HG02973 (cell line): ENCODE measurements around the gene VPS13A.

Source experiments
- ATAC-seq: cut with Tn5 transposase; IDR thresholded peaks from one replicate; pipeline ENCODE4 v1.9.1; 2021; ENCODE audit warnings: moderate library complexity; ENCODE audit not compliant: unreplicated experiment

The VPS13A gene

DNA sequence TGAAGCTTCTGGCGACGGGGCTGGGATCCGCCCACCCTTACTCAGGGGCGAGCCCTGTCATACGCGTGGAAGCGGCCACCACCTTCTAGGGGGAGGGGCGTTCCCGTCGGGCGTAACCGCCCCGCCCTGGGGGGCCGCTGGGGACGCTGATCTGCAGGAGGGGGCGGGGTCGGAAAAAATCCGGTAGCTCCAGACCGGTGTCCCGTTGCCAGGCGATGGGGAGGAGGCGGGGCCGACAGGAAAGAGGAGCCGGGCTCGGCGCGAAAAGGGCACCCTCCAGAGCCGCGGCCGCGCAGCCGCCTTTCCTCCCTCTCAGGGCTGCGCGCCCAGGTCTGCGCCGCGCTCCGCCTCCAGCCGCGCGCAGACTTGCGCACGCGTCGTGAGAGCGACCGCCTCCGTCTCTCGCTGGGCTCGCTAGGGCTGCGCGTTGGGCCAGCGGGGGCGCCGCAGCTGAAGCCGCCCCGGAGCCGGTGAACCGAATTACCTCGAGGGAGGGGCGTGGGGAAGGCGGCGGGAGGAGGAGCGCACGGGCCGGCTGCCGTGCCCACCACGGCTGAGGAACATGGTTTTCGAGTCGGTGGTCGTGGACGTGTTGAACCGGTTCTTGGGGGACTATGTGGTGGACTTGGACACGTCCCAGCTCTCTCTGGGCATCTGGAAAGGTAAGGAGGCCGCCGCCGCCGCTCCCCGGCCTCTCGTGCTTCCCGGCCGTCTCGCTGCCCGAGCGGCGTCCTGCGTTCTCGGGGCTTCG, at the start of gene VPS13A:
TSS of gene VPS13A (plus strand) at position 392 of the 751 bp plus-strand sequence. CDS start at position 563, 171 bp downstream.
- ATAC-seq: peak; percentile 82

GRCh38 chr9:77128125-77128789, 49.1 kb upstream of the VPS13A start:
- no peak for ATAC-seq

DNA sequence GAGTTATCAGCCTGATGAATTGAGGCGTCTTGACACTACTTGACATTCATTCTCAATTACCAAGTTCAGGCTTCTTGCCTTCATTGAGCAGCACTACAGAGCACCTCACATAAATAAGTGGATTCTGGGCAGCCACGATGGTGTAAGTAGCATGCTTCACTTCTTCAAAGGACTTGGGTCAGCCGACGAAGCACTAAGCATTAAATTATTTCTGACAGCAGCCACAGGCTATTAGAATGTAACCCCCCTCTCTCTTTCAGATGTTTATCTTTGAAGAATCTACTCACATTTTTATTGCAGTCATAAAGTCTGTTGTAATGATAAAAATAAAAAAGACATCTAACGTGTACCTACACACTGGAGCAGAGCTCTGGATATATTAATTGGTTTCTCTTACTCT, 45.9 kb upstream of the VPS13A start:
- ATAC-seq: no peak

DNA sequence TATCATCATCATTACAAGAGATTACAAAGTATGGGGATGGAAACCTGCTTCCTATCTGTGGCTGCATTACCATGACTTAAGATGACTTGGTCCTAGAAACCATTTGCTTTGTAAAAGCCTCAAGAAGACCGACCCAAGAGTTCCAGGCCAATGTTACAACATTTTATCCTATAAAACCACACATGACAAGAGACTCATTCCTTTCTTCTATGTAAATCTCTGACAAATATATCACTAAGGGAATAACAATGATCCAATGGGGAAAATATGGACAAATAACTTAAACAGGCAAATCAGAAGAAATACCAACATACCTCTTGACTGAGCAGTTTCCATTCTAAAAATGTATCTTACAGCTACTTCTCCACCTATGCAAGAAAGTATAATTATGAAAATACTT, 44.3 kb upstream of the VPS13A start:
- ATAC-seq: no peak

- ATAC-seq: no peak
These were observed 35.0 kb upstream of the VPS13A start for GRCh38 chr9:77142366-77142765.

DNA sequence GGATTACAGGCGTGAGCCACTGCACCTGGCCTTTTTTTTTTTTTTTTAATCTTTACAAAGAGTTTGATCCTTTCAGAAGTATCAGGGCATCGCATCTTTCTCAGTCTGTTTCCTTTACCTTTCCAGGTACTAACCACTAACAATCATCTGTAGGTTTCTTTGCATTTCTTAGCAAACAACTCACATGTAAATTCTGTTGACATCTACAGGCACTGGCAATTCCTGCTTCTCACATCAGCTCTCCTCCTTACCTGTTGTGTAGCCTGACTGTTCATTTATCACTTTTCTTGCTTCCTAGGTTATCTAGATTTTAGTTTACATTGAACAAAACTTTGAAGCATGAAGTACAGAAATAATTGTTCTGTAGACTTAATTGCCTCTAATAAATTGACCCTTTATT, 27.5 kb upstream of the VPS13A start:
- ATAC-seq: no peak

- no peak for ATAC-seq
These were observed 25.0 kb upstream of the VPS13A start for GRCh38 chr9:77152289-77152688.

DNA sequence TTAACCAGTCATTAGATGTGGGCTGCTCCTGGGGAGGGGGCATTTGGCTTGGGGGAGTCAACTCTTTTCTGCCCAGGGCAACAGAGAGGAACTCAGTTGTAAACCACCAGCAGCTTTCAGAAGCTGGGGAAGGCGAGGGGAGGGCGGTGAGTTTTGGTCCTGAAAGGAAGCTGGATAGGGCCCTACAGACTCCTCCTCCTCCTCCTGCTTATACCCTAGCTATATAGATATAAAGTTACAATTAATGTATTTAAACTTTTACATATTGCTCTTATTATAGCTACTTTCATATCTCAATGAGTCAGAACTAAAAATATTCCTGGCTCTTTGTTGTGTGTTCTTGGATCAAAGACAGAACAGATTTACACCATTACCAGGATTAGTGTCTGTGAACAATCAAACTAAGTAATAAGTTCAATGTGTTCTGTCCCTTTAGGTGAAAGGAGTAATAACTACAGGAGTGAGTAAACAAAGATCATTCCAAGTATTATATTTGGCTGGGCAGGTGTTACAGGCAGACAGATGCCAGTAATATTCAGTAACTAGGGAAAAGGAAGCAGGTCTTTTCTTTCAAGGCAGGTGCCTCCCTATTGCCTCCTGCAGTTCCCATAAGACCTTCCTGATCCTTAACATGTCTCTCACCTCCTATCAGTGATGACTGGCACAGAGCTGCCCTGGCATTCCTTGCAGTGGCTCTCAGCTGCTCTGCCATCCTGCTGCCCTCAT, 20.5 kb upstream of the VPS13A start:
- no peak for ATAC-seq

GRCh38 chr9:77158772-77159513, 18.4 kb upstream of the VPS13A start:
- ATAC-seq: no peak

DNA sequence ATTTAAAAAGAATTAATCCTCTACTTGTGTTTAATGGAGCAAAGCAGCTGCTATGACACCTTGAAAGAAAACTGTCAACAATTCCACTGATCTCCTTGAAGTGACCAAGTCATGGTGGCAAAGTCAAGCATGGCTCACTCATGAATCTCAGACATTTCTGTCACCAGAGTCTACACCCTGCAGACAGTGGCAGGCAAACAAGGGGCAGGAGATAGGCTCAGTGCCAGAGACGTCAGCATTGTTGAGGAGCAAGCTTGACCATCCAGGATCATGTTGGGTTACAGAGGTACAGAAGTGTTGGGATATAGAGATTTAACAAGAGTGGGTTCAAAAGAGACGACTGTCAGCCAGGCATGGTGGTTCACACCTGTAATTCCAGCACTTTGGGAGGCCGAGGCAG, 16.1 kb upstream of the VPS13A start:
- no peak for ATAC-seq

GRCh38 chr9:77161966-77162365, 15.4 kb upstream of the VPS13A start:
- ATAC-seq: no peak

DNA sequence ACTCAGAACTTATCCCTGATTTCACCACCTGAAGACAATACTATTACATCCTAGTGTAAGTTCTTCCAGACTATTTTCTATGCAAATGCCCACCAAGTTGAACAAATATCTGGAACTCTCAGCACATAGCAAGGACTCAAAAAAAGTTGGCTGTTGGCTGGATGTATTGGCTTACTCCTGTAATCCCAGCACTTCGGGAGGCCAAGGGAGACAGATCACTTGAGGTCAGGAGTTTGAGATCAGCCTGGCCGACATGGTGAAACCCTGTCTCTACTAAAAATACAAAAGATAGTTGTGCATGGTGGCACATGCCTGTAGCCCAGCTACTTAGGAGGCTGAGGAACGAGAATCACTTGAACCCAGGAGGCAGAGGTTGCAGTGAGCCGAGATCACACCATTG, 15.0 kb upstream of the VPS13A start:
- ATAC-seq: no peak

GRCh38 chr9:77163884-77164283, 13.4 kb upstream of the VPS13A start:
- no peak for ATAC-seq

DNA sequence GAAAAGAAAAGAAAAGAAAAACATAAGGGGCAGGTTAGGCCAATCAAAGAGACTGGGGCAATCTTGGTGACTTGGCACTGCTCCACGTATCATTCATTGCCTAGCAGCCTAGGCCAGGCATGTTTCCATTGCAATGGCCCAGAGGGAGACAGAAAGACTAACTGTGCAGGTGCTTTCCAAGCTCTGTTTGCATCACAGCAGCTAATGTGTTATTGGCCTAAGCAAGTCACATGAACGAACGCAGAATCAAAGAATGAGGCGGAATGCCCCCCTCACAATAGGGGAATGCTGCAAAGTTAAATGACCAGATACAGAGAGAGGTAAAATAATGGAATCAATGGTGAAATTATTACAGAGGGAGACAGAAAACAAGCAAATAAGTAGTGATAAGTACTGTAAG, 11.1 kb upstream of the VPS13A start:
- ATAC-seq: no peak

DNA sequence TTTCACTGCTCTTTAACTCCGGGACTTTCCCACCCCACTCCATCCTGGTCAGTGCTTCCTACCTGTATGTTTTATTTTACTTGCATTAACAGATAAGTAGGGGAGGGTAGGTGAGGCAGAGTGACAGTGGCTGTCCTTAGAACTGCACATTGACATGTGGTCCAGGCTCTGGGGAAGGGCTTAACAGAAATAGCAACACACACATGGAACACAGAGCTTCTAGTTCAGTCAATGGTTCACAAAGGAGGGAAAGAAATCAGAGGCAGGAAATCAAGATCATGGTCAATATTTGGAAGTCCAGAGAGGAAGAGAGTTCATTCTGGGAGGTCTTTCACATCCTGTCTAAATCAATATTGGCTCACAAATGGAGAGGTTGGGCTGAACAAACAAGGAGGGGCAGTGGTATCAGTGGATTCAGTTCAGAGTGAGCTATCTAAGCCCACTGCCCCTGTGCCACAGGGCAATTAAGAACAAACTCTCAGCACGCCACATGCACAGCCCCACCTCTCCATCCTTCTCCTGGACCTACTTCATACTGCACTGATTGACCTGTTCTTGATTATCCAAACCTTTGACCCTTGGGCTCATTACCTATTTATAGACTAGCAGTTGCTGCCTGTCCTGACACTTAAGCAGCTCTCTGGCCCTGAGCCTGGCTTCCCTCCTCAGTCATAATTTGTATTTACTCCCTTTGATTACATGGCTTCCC, 6.2 kb upstream of the VPS13A start:
- ATAC-seq: no peak

- no peak for ATAC-seq
These were observed 2.2 kb upstream of the VPS13A start for GRCh38 chr9:77175151-77175550.

GRCh38 chr9:77176106-77176505, 1.2 kb upstream of the VPS13A start:
- no peak for ATAC-seq

GRCh38 chr9:77176686-77177142, 620 bp upstream of the VPS13A start:
- no peak for ATAC-seq

DNA sequence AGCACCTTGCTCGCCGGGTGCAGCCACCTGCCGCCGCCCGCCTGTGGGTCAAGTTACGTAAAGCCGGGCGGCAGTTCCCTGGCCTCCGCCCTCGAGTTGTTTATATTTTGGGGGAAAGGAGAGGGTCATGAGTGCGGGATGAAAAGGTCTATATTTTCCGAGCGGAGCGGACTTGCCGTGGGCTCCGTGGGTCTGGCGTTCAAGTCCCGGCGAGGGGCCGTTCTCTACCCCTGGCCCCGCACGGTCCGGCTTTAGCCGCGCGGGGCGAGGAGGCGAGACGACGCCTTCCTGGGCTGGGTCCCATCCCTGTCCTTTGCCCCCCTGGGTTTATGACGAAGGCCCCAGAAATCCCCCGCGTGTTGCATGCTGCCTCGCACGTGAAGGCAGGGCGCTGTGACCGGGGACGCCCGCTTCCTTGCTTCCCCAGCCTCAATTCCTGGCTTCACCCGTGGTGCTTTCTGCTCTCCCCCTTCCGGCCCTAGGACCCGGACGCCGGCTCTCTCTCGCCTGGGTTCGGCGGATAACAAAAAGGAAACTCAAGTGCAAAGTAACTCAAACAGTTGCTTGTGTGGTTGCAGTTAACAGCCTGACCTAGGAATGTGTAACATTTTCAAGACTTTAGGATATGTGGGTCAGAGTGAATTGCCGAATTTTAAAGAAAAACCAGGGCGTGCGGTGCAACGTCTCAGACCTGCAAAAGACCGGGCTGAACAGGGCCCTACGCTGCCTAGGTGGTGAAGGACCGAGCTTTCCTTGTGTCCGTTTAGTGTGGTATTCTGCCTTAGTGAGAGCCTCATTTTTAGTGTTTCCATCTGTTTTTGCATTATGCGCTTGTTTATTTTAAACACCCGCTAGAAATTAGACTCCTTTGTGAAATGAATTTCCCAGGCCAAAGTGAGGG, 810 bp downstream of the VPS13A start:
- peak; percentile 11 for ATAC-seq
